Fibroblast of lung (primary cell): Measurements from ENCODE around the gene PPIA. TPM values are rescaled to one million over a fixed set of nuclear protein-coding genes. Genes with fewer than 3 reads are reported as not detected.
A peak's percentile ranks its signal among the peaks of the same experiment; 100 is the strongest.

Experiments
- DNase-seq, 2 donors: peaks; one replicate each; pipeline versions ENCODE4 v3.0.0 to v3.0.0-alpha.2; 2010; ENCODE audit warnings: low read depth in 2 of 2
- H2AFZ ChIP-seq: 2 replicates; pipeline ENCODE4 v1.5.1; 2012; ENCODE audit warnings: low read length, control low read depth, inconsistent platforms
- H3K27ac ChIP-seq: 2 replicates; pipeline ENCODE4 v1.5.1; 2011; ENCODE audit warnings: low read length, control low read depth; ENCODE audit not compliant: insufficient read depth
- H3K27me3 ChIP-seq: 2 replicates; pipeline ENCODE4 v1.5.1; 2011; ENCODE audit warnings: mild to moderate bottlenecking, low read length; ENCODE audit not compliant: control insufficient read depth, insufficient read depth
- H3K36me3 ChIP-seq: 2 replicates; pipeline ENCODE4 v1.5.1; 2011; ENCODE audit warnings: low read length; ENCODE audit not compliant: control insufficient read depth, insufficient read depth
- H3K4me1 ChIP-seq: 2 replicates; pipeline ENCODE4 v1.5.1; 2011; ENCODE audit warnings: low read length; ENCODE audit not compliant: control insufficient read depth, insufficient read depth; ENCODE audit errors: extremely low read depth
- H3K4me2 ChIP-seq: 2 replicates; pipeline ENCODE4 v1.5.1; 2011; ENCODE audit warnings: low read length, control low read depth; ENCODE audit not compliant: insufficient read depth; ENCODE audit errors: extremely low read depth
- H3K4me3 ChIP-seq, 4 experiments: fragments of 200-600 bp in 1 of 4; sonication (generic) in 1 of 4; replicated peaks in 1 of 4; 2 replicates each; pipeline ENCODE4 v1.5.1; 2011 to 2016; ENCODE audit warnings: low read length in 4 of 4, low read depth in 3 of 4, mild to moderate bottlenecking in 3 of 4, control low read depth in 2 of 4, inconsistent platforms in 1 of 4, mixed read lengths in 1 of 4; ENCODE audit not compliant: insufficient read depth in 1 of 4; ENCODE audit errors: control extremely low read depth in 1 of 4
- H3K79me2 ChIP-seq: 2 replicates; pipeline ENCODE4 v1.5.1; 2012; ENCODE audit warnings: mild to moderate bottlenecking, low read length, inconsistent platforms; ENCODE audit not compliant: control insufficient read depth, insufficient read depth
- H3K9ac ChIP-seq: 2 replicates; pipeline ENCODE4 v1.5.1; 2011; ENCODE audit warnings: mild to moderate bottlenecking, low read length, control low read depth; ENCODE audit not compliant: insufficient read depth
- H3K9me3 ChIP-seq: 2 replicates; pipeline ENCODE4 v1.5.1; 2012; ENCODE audit warnings: low read depth, low read length; ENCODE audit not compliant: control insufficient read depth, insufficient read depth
- H4K20me1 ChIP-seq: 2 replicates; pipeline ENCODE4 v1.5.1; 2011; ENCODE audit warnings: low read length; ENCODE audit not compliant: control insufficient read depth, insufficient read depth; ENCODE audit errors: extremely low read depth
- EZH2 ChIP-seq: IDR thresholded peaks from 2 replicates; pipeline ENCODE4 v1.5.1; 2012; ENCODE audit warnings: low read length, control low read depth, mild to moderate bottlenecking; ENCODE audit errors: missing control alignments
- polyA plus RNA-seq, 2 donors: library from polyadenylated mRNA; depleted of rRNA in 1 of 2; stranded (reverse) in 1 of 2; unstranded in 1 of 2; fragments of >200 nt; gene quantifications; 2 replicates each; pipeline ENCODE4 v1.2.1, GENCODE V29; 2011 to 2012; ENCODE audit warnings: missing spikeins in 1 of 2
- total RNA-seq: library from RNA; depleted of rRNA; stranded (reverse); fragments of >200 nt; gene quantifications from 2 replicates; pipeline ENCODE4 v1.2.1, GENCODE V29; 2014
- TF ChIP-seq, protein P1 (sequence below), 2 donors: IDR thresholded peaks in 1 of 2; conservative IDR thresholded peaks in 1 of 2; 1 replicate in 1 of 2; 2 replicates in 1 of 2; pipeline ENCODE4 v1.5.1; 2011 to 2012; ENCODE audit warnings: low read length in 2 of 2, control low read depth in 1 of 2, inconsistent platforms in 1 of 2, low read depth in 1 of 2, mild to moderate bottlenecking in 1 of 2

PPIA gene
- total and polyA plus RNA-seq, 2 donors (not counting 1 experiment from before 2014, with no cell fraction given) = 1,161 to 7,057 TPM

DNA sequence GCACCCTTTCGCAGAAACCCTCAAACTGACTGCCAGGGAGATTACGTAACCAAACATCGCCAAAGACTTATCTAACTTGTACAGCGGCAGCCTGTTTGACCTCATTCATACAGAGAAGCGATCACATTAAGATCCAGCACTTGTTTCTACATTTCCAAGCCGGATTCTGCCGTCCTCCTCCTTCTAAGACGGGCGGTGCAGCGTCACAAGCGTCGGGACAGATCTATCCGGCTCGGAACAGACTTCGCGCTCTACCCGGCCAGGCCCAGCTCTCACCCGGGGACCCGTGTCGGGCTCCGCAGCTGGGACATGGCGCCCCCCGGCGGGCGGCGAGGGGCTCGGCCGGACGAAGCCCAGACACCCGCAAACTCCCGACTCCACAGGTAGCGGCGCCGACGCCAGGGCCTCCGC lies 51.0 kb downstream of the PPIA start:
- H3K4me2 ChIP-seq = peak overlapping the region; percentile 96

DNA sequence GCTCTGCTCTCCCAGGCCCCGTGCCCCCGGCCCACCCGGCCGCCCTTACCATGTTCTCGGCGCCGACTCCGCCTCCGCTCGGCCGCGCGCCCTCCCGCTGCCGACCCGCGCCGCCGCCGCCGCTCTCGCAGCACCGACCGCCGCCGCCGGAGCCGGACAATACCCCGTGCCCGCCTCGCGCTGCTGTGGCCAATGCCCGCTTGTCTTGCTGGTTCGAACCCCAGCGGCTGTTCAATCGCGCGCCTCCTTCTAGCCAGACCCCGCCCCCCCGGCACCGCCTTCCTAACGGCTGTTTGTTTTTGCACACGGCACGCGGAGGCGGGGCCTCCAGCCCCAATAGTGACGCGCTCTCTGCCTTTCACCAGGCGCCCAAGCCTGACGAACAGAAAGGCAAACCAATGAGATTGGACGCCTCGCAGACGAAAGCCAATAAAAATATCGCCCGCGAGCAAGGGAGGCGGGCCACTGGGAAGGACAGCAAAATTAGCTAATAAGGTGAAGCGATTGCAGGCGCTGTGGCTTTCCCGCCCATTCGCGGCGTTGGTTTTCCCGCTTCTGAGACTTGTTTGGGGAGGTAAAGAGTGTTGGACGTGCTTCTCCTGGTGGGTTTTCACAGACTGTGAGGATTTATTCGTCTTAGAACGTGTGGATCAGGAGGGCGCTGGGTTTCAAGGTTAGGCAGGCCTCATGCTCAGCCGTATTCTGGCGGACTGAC lies 51.6 kb downstream of the PPIA start, which contains the start of gene H2AZ2:
H2AZ2 (minus strand) TSS at position 168 of the 715 bp plus-strand sequence; CDS start at position 52, 116 bp downstream.
- Histone ChIP-seq H3K4me3 (peak within 1 kb of the TSS; percentile 70 to 89 (median 82)), H3K27me3 (no peaks in the 10 kb centered on the region), H3K4me2 (peak within 1 kb of the TSS; percentile 96), H2AFZ (peak within 1 kb of the TSS; percentile 99), H3K79me2 (peaks cover 44% of the 10 kb centered on the region), H3K27ac (peak within 1 kb of the TSS; percentile 96), H3K36me3 (no peaks in the 10 kb centered on the region), H3K9me3 (no peaks in the 10 kb centered on the region), H4K20me1 (no peaks in the 10 kb centered on the region), H3K4me1 (peaks cover 3% of the 10 kb centered on the region), H3K9ac (peak within 1 kb of the TSS; percentile 86)
- TF ChIP-seq EZH2 = no peak
- TF ChIP-seq, protein P1, sequence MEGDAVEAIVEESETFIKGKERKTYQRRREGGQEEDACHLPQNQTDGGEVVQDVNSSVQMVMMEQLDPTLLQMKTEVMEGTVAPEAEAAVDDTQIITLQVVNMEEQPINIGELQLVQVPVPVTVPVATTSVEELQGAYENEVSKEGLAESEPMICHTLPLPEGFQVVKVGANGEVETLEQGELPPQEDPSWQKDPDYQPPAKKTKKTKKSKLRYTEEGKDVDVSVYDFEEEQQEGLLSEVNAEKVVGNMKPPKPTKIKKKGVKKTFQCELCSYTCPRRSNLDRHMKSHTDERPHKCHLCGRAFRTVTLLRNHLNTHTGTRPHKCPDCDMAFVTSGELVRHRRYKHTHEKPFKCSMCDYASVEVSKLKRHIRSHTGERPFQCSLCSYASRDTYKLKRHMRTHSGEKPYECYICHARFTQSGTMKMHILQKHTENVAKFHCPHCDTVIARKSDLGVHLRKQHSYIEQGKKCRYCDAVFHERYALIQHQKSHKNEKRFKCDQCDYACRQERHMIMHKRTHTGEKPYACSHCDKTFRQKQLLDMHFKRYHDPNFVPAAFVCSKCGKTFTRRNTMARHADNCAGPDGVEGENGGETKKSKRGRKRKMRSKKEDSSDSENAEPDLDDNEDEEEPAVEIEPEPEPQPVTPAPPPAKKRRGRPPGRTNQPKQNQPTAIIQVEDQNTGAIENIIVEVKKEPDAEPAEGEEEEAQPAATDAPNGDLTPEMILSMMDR (conservative IDR thresholded peaks at IDR 0.05 in 1 of 2, IDR thresholded peaks at IDR 0.05 in 1 of 2; ENCODE audit: low read depth in 1 of 2, low read length in 2 of 2) = no peak
- peak; percentile 100 for DNase-seq

More for the DNA sequence above, 51.0 kb downstream of the PPIA start:
- Histone ChIP-seq H3K4me3 (peak overlapping the region; percentile 70 to 89 (median 81)), H3K27me3 (no peaks in the 10 kb centered on the region), H4K20me1 (no peaks in the 10 kb centered on the region), H2AFZ (peak overlapping the region; percentile 78), H3K36me3 (no peaks in the 10 kb centered on the region), H3K27ac (peak overlapping the region; percentile 82), H3K4me1 (peaks cover 3% of the 10 kb centered on the region), H3K79me2 (peaks cover 49% of the 10 kb centered on the region), H3K9ac (peak overlapping the region; percentile 80), H3K9me3 (no peaks in the 10 kb centered on the region)
- TF ChIP-seq, protein P1 (conservative IDR thresholded peaks at IDR 0.05 in 1 of 2, IDR thresholded peaks at IDR 0.05 in 1 of 2; ENCODE audit: low read depth in 1 of 2, low read length in 2 of 2) = peak; percentile 59 to 68
- TF ChIP-seq EZH2 = no peak
- DNase-seq = peak; percentile 83 to 88

DNA sequence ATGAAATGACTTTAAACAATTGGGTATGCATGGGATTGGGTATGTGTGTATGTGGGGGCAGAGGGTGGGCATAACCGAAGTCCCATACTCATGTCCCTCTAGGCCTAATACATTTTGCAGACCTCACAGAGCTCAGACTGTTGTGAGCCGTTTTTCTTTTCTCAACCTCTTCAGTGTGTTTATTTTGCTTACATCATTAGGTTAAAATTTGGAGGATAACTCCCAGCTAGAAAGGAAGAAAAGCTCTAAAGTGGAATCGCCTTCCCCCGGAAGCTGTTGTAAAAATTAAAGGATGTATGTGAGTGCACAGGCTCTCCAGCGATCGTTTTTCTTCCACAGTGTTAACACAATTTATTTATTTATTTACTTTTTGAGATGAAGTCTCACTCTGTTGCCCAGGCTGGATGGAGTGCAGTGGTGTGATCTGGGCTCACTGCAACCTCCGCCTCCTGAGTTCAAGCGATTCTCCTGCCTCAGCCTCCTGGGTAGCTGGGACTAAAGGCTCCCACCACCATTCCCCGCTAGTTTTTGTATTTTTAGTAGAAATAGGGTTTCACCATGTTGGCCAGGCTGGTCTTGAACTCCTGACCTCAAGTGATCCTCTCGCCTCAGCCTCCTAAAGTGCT lies 52.9 kb downstream of the PPIA start:
- H3K27me3 ChIP-seq = no peaks in the 10 kb centered on the region
- TF ChIP-seq EZH2 = no peak
- TF ChIP-seq, protein P1 (conservative IDR thresholded peaks at IDR 0.05 in 1 of 2, IDR thresholded peaks at IDR 0.05 in 1 of 2; ENCODE audit: low read depth in 1 of 2, low read length in 2 of 2) = no peak
- H3K4me2 ChIP-seq = peak overlapping the region; percentile 78
- H2AFZ ChIP-seq = no peak overlapping the region
- H3K36me3 ChIP-seq = no peaks in the 10 kb centered on the region
- DNase-seq = peak in 1 of 2 donors; percentile 33
- H3K79me2 ChIP-seq = peaks cover 31% of the 10 kb centered on the region
- no peak overlapping the region for H3K27ac ChIP-seq
- no peak overlapping the region for H3K9ac ChIP-seq
- peaks cover 3% of the 10 kb centered on the region for H3K4me1 ChIP-seq
- no peaks in the 10 kb centered on the region for H3K9me3 ChIP-seq
- no peaks in the 10 kb centered on the region for H4K20me1 ChIP-seq
- H3K4me3 ChIP-seq = peak overlapping the region in 3 of 4 experiments; percentile 63 to 81 (median 79)
